Adipose tissue (tissue), 3 donors: ENCODE measurements around the gene RNU2-63P. TPM values are rescaled to one million over a fixed set of nuclear protein-coding genes. Genes with fewer than 3 reads are reported as not detected.
"Not testable (repeated sequence)": the region's sequence is repeated elsewhere in the genome, so short reads cannot be mapped to it uniquely, and the experiment has no call there.

Experiments
- H3K27ac ChIP-seq: one replicate; pipeline ENCODE4 v1.5.1; 2013; ENCODE audit warnings: low read depth, low read length
- WGBS, 3 donors: extraction: QIAGEN DNeasy Blood & Tissue Kit; methylation state at CpG; one replicate each; pipeline ENCODE4 v1.1.7; 2013; 5-methylcytosine and 5-hydroxymethylcytosine counted together
- polyA plus RNA-seq, 3 donors: library from polyadenylated mRNA; stranded (reverse); fragments of 200-250 nt; gene quantifications; one replicate each; pipeline ENCODE4 v1.2.3, GENCODE V29; 2013
- donor health status: healthy with polysubstance abuse.
- donor health status: Bipolar disorder and iron deficiency.
- donor health status: healthy.

RNU2-63P gene
- polyA plus RNA-seq, 3 donors = not detected

GRCh38 chr2:88000474-88000873 is 15.9 kb downstream of the RNU2-63P start:
- not testable (repeated sequence) for H3K27ac ChIP-seq
- 60 to 63% (median 62%) methylated on average over 3 of the region's 3 CpGs for WGBS, 3 donors

- no peak overlapping the region for H3K27ac ChIP-seq
- WGBS, 3 donors = 59 to 83% (median 73%) methylated on average over 6 of the region's 6 CpGs
These were observed 19.8 kb downstream of the RNU2-63P start for GRCh38 chr2:87996570-87996969.

- H3K27ac ChIP-seq = no peak overlapping the region
- 48 to 89% (median 59%) methylated on average over 1 of the region's 1 CpG for WGBS, 3 donors
These were observed 20.6 kb downstream of the RNU2-63P start for GRCh38 chr2:87995756-87996155.

GRCh38 chr2:87994304-87994850 is 22.0 kb downstream of the RNU2-63P start:
- H3K27ac ChIP-seq = not testable (repeated sequence)
- WGBS, 3 donors = 56 to 77% (median 61%) methylated on average over 6 to 7 of the region's 7 CpGs

GRCh38 chr2:87992569-87992968 is 23.8 kb downstream of the RNU2-63P start:
- WGBS, 3 donors = 17 to 33% (median 28%) methylated on average over 1 to 2 of the region's 3 CpGs
- H3K27ac ChIP-seq = not testable (repeated sequence)

- not testable (repeated sequence) for H3K27ac ChIP-seq
- WGBS, 3 donors = no CpG with 5 or more reads among the region's 1 CpG
These were observed 28.9 kb downstream of the RNU2-63P start for GRCh38 chr2:87987473-87987872.

- 76 to 93% (median 77%) methylated on average over 4 to 5 of the region's 5 CpGs for WGBS, 3 donors
- not testable (repeated sequence) for H3K27ac ChIP-seq
These were observed 30.4 kb downstream of the RNU2-63P start for GRCh38 chr2:87985902-87986301.

- no CpG with 5 or more reads among the region's 3 CpGs for WGBS, 3 donors
These were observed 35.2 kb downstream of the RNU2-63P start for GRCh38 chr2:87981182-87981581.

GRCh38 chr2:87972385-87972784 is 44.0 kb downstream of the RNU2-63P start:
- not testable (repeated sequence) for H3K27ac ChIP-seq
- 91 to 93% methylated on average over 1 to 3 of the region's 17 CpGs; no CpG with 5 or more reads in 1 of the 3 donors for WGBS, 3 donors

More at GRCh38 chr2:87981182-87981581, 35.2 kb downstream of the RNU2-63P start:
- not testable (repeated sequence) for H3K27ac ChIP-seq

Other genes starting within 250 kb of the RNU2-63P start
- gene RGPD2, start 190.8 kb downstream of the RNU2-63P start, polyA plus RNA-seq = 1 to 10 TPM in 2 of 3 donors, under 1 TPM in 1; 0.90 to 2.4 (median 1.6) TPM
- 10 to 100 TPM; 11.8 to 48.0 (median 17.2) TPM for gene KRCC1, start 39.2 kb upstream of the RNU2-63P start, polyA plus RNA-seq
- under 1 TPM in 2 of 3 donors, not detected in 1; 0.06 to 0.11 TPM for gene SMYD1, start 51.3 kb upstream of the RNU2-63P start, polyA plus RNA-seq
- 1 to 10 TPM; 1.1 to 4.7 (median 3.7) TPM for gene FABP1, start 111.5 kb upstream of the RNU2-63P start, polyA plus RNA-seq
- 10 to 100 TPM; 11.6 to 26.6 (median 15.9) TPM for gene THNSL2, start 153.8 kb upstream of the RNU2-63P start, polyA plus RNA-seq